Measurements from ENCODE around the gene KIAA0040. TPM values are rescaled to one million over a fixed set of nuclear protein-coding genes. Genes with fewer than 3 reads are reported as not detected.
A peak's percentile ranks its signal among the peaks of the same experiment; 100 is the strongest.

KIAA0040 gene
- total and polyA plus RNA-seq, 11 donors = 4.8 to 45.3 (median 12.9) TPM

- no peaks in the 10 kb centered on the region for H3K9me3 ChIP-seq
- H3K27ac ChIP-seq = no peak overlapping the region
- H3K4me3 ChIP-seq = no peak overlapping the region
- intact Hi-C loops (cut with DNase I) = loop anchor here (1.0 to 10.0 kb wide), 12 partner anchors 36 to 1689 kb away; partner anchors contain the start of genes KIAA0040 (in 3 of the 10) and TNR (in 1 of the 10)
- DNase-seq (no peak), ATAC-seq (peak in 1 of 4 donors; percentile 10)
- H3K4me1 ChIP-seq = peaks cover 0 to 18% (median 4%) of the 10 kb centered on the region in 12 donors
- peaks cover 0 to 30% (median 21%) of the 10 kb centered on the region in 9 donors for H3K36me3 ChIP-seq
- 55 to 68% (median 59%) methylated on average over 3 to 5 of the region's 5 CpGs for WGBS, 4 donors
- TF ChIP-seq POLR2A (IDR thresholded peaks at IDR 0.05) = no peak
- TF ChIP-seq CTCF (IDR thresholded peaks at IDR 0.05) = no peak
- peaks cover 0 to 6% (median 0%) of the 10 kb centered on the region in 9 donors for H3K27me3 ChIP-seq
These were observed 36.6 kb downstream of the KIAA0040 start for GRCh38 chr1:175155936-175156335.

GRCh38 chr1:175155473-175155856 lies 37.1 kb downstream of the KIAA0040 start:
- no peak overlapping the region for H3K4me3 ChIP-seq
- H3K9me3 ChIP-seq = no peaks in the 10 kb centered on the region
- H3K27me3 ChIP-seq = peaks cover 0 to 6% (median 0%) of the 10 kb centered on the region in 9 donors
- intact Hi-C loops (cut with DNase I) = loop anchor here (1.0 to 10.0 kb wide), 12 partner anchors 37 to 1689 kb away; partner anchors contain the start of genes KIAA0040 (in 3 of the 10) and TNR (in 1 of the 10)
- peaks cover 0 to 18% (median 4%) of the 10 kb centered on the region in 12 donors for H3K4me1 ChIP-seq
- no peak for TF ChIP-seq CTCF (IDR thresholded peaks at IDR 0.05)
- no peak for TF ChIP-seq POLR2A (IDR thresholded peaks at IDR 0.05)
- WGBS, 4 donors = 62 to 78% (median 74%) methylated on average over 4 of the region's 4 CpGs
- ATAC-seq (peak in 1 of 4 donors; percentile 14), DNase-seq (no peak)
- peaks cover 0 to 26% (median 16%) of the 10 kb centered on the region in 9 donors for H3K36me3 ChIP-seq
- H3K27ac ChIP-seq = no peak overlapping the region

- H3K27me3 ChIP-seq = peaks cover 0 to 6% (median 0%) of the 10 kb centered on the region in 9 donors
- TF ChIP-seq CTCF (IDR thresholded peaks at IDR 0.05) (peak; percentile 88 to 95 (median 92)), POLR2A (IDR thresholded peaks at IDR 0.05) (no peak)
- no peak overlapping the region for H3K27ac ChIP-seq
- peak; percentile 27 to 66 (median 56) for ATAC-seq
- H3K4me1 ChIP-seq = peaks cover 0 to 18% (median 4%) of the 10 kb centered on the region in 12 donors
- H3K4me3 ChIP-seq = no peak overlapping the region
- peaks cover 0 to 19% (median 10%) of the 10 kb centered on the region in 9 donors for H3K36me3 ChIP-seq
- WGBS, 4 donors = 23 to 27% (median 25%) methylated on average over 11 of the region's 11 CpGs
- no peaks in the 10 kb centered on the region for H3K9me3 ChIP-seq
- intact Hi-C loops (cut with DNase I) = loop anchor here (1.0 to 10.0 kb wide), 14 partner anchors 37 to 1690 kb away; partner anchors contain the start of genes KIAA0040 (in 4 of the 10) and TNR (in 1 of the 10)
- peak; percentile 57 to 85 (median 72) for DNase-seq
These were observed 37.7 kb downstream of the KIAA0040 start for GRCh38 chr1:175154629-175155472.
